Measurements from ENCODE around the gene FBXW5. TPM values are rescaled to one million over a fixed set of nuclear protein-coding genes. Genes with fewer than 3 reads are reported as not detected.

Gene FBXW5
- total and polyA plus RNA-seq, 2 donors (not counting 3 experiments of a cell fraction or from before 2014, with no cell fraction given), result 97.3 to 151 TPM

- dilution Hi-C loops (cut with MboI; ENCODE audit: extremely low pct_ligation_motif_present, low sequenced_read_pairs) (no loop called here), intact Hi-C loops (cut with micrococcal nuclease) (no loop called here)
- no peak for DNase-seq (ENCODE audit: low read depth, low spot score)
- H3K4me2 ChIP-seq (ENCODE audit: insufficient read depth, low read length), result no peak overlapping the region
- H3K36me3 ChIP-seq (ENCODE audit: control insufficient read depth in 2 of 2, extremely low read depth in 1 of 2, insufficient read depth in 2 of 2, low read length in 2 of 2), result no peaks in the 10 kb centered on the region
- H3K79me2 ChIP-seq (ENCODE audit: control insufficient read depth, insufficient read depth, low read length), result no peaks in the 10 kb centered on the region
- FAIRE-seq, result no peak
- H3K4me1 ChIP-seq (ENCODE audit: control insufficient read depth, extremely low read depth, insufficient read depth, low read length), result no peaks in the 10 kb centered on the region
- no peak overlapping the region for H3K27ac ChIP-seq (ENCODE audit: insufficient read depth, low read depth, low read length)
- H3K9ac ChIP-seq (replicated peaks; ENCODE audit: extremely low read depth, insufficient read depth, low read length), result no peak overlapping the region
- no peaks in the 10 kb centered on the region for H4K20me1 ChIP-seq (replicated peaks; ENCODE audit: control insufficient read depth, extremely low read depth, insufficient read depth, low read length)
- TF ChIP-seq, protein P1, sequence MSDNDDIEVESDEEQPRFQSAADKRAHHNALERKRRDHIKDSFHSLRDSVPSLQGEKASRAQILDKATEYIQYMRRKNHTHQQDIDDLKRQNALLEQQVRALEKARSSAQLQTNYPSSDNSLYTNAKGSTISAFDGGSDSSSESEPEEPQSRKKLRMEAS (IDR thresholded peaks at IDR 0.05; ENCODE audit: insufficient read depth, insufficient read length), result no peak
- no TSS peak for BruUV-seq (replicated peaks)
- no peak overlapping the region for H2AFZ ChIP-seq (ENCODE audit: low read depth, low read length)
- no peaks in the 10 kb centered on the region for H3K27me3 ChIP-seq (ENCODE audit: control insufficient read depth in 2 of 2, insufficient read depth in 2 of 2, low read length in 2 of 2)
- no peak overlapping the region for H3K4me3 ChIP-seq (replicated peaks in 1 of 3; ENCODE audit: insufficient read depth in 1 of 3, low read depth in 1 of 3, low read length in 3 of 3)
- ChIA-PET POLR2A (no interaction called here), CTCF (no interaction called here)
- H3K9me3 ChIP-seq (replicated peaks; ENCODE audit: control insufficient read depth, insufficient read depth, low read length), result no peaks in the 10 kb centered on the region
- H3K9me1 ChIP-seq (replicated peaks; ENCODE audit: control insufficient read depth, extremely low read depth, insufficient read depth, low read length), result no peaks in the 10 kb centered on the region
Observed at GRCh38 chr9:136956604-136957003, 12.1 kb upstream of the FBXW5 start.

DNA sequence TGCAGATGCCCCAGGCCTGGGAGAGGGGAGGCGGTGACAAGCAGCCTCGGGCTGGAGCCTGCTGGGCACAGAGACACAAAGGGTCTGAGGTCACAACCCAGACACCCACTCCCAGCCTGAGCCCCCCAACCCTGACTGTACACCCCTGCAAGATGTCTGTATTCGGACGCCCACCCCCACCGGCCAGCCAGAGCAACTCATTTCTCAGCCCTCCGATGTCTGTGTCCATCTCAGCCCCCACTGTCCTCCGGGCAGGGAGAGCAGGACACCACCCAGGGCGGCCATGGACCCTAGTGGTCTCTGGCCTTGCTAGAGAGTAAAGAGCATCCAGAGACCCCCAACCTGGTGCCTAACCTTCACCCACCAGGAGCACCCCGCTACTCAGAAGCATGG, 11.4 kb upstream of the FBXW5 start:
- Histone ChIP-seq H3K4me3 (replicated peaks in 1 of 3; ENCODE audit: insufficient read depth in 1 of 3, low read depth in 1 of 3, low read length in 3 of 3) (no peak overlapping the region), H3K9ac (replicated peaks; ENCODE audit: extremely low read depth, insufficient read depth, low read length) (no peak overlapping the region), H2AFZ (ENCODE audit: low read depth, low read length) (no peak overlapping the region), H3K36me3 (ENCODE audit: control insufficient read depth in 2 of 2, extremely low read depth in 1 of 2, insufficient read depth in 2 of 2, low read length in 2 of 2) (no peaks in the 10 kb centered on the region), H3K79me2 (ENCODE audit: control insufficient read depth, insufficient read depth, low read length) (no peaks in the 10 kb centered on the region), H3K27ac (ENCODE audit: insufficient read depth, low read depth, low read length) (no peak overlapping the region), H3K4me1 (ENCODE audit: control insufficient read depth, extremely low read depth, insufficient read depth, low read length) (no peaks in the 10 kb centered on the region), H3K9me1 (replicated peaks; ENCODE audit: control insufficient read depth, extremely low read depth, insufficient read depth, low read length) (no peaks in the 10 kb centered on the region), H3K9me3 (replicated peaks; ENCODE audit: control insufficient read depth, insufficient read depth, low read length) (no peaks in the 10 kb centered on the region), H3K27me3 (ENCODE audit: control insufficient read depth in 2 of 2, insufficient read depth in 2 of 2, low read length in 2 of 2) (no peaks in the 10 kb centered on the region), H4K20me1 (replicated peaks; ENCODE audit: control insufficient read depth, extremely low read depth, insufficient read depth, low read length) (no peaks in the 10 kb centered on the region), H3K4me2 (ENCODE audit: insufficient read depth, low read length) (no peak overlapping the region)
- dilution Hi-C loops (cut with MboI; ENCODE audit: extremely low pct_ligation_motif_present, low sequenced_read_pairs), result no loop called here
- intact Hi-C loops (cut with micrococcal nuclease), result no loop called here
- TF ChIP-seq POLR2A (IDR thresholded peaks at IDR 0.05; ENCODE audit: low read depth, low read length), result no peak
- TF ChIP-seq POLR2AphosphoS5 (IDR thresholded peaks at IDR 0.05; ENCODE audit: insufficient read depth, low read depth, low read length), result no peak
- TF ChIP-seq, protein P1 (IDR thresholded peaks at IDR 0.05; ENCODE audit: insufficient read depth, insufficient read length), result no peak
- TF ChIP-seq JUN (IDR thresholded peaks at IDR 0.05; ENCODE audit: borderline replicate concordance, insufficient read depth, insufficient read length, low read depth), result no peak
- TF ChIP-seq CTCF (IDR thresholded peaks at IDR 0.05; ENCODE audit: extremely low read depth in 1 of 2, insufficient read depth in 1 of 2, low read depth in 1 of 2, low read length in 2 of 2), result no peak
- POLR2A ChIA-PET, result no interaction called here
- BruUV-seq (replicated peaks), result no TSS peak
- FAIRE-seq, result no peak
- DNase-seq (ENCODE audit: low read depth, low spot score), result no peak
- CTCF ChIA-PET, result no interaction called here

Measured in endothelial cell of umbilical vein (primary cell).